Nephron (organoid): ENCODE measurements around the gene IPO4.

ENCODE experiments used
- H3K27ac Mint-ChIP-seq, 3 experiments: 2 replicates each; pipeline ENCODE4 v1.8.0; 2020; ENCODE audit warnings: mixed read lengths in 3 of 3, mild to moderate bottlenecking in 2 of 3, moderate library complexity in 1 of 3
- H3K27me3 Mint-ChIP-seq: 2 replicates; pipeline ENCODE4 v1.8.0; 2021; ENCODE audit warnings: low read depth, mild to moderate bottlenecking, moderate library complexity, mixed read lengths
- H3K36me3 Mint-ChIP-seq: 2 replicates; pipeline ENCODE4 v1.8.0; 2020; ENCODE audit warnings: low read depth, mixed read lengths
- H3K4me1 Mint-ChIP-seq: 2 replicates; pipeline ENCODE4 v1.8.0; 2020; ENCODE audit warnings: mixed read lengths
- H3K4me3 Mint-ChIP-seq, 3 experiments: 2 replicates each; pipeline ENCODE4 v1.8.0; 2020; ENCODE audit warnings: mild to moderate bottlenecking in 3 of 3, mixed read lengths in 3 of 3, moderate library complexity in 2 of 3
- H3K9me3 Mint-ChIP-seq: 2 replicates; pipeline ENCODE4 v1.8.0; 2020; ENCODE audit warnings: mixed read lengths
- CTCF ChIP-seq, 3 experiments: fragments of 200-600 bp; sonication (generic); IDR thresholded peaks; one replicate each; pipeline ENCODE4 v1.5.0; 2021; ENCODE audit warnings: antibody characterized with exemption in 3 of 3; ENCODE audit not compliant: unreplicated experiment in 3 of 3

The IPO4 gene

DNA sequence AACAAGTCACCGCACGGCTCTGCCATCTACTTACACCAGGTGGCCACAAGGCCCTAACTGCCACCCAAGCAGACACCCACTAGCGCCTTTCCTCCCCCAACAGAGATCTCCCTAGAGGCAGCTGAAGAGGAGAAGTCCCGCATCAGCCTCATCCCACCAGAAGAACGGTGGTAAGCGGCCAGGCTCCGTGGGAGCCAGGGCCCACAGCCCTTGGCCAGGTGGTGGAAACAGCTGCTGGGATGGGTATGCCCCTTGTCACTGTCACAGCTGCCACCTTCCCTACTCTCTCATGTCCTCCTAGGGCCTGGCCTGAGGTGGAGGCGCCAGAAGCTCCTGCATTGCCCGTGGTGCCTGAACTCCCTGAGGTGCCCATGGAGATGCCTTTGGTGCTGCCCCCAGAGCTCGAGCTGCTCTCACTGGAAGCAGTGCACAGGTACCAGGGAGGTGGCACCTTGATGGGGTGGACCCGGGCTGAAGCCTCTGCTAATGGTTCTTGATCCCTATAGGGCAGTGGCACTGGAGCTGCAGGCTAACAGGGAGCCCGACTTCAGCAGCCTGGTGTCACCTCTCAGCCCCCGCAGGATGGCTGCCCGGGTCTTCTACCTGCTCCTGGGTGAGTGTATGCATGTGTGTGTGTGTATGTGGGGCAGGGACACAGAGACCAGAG is 9.2 kb downstream of the IPO4 start:
- Mint-ChIP-seq H3K4me3 (peak overlapping the region in 1 of 3 experiments; percentile 11), H3K27me3 (no peaks in the 10 kb centered on the region), H3K36me3 (peaks cover 48% of the 10 kb centered on the region), H3K27ac (peak overlapping the region; percentile 97 to 98 (median 97)), H3K9me3 (no peaks in the 10 kb centered on the region), H3K4me1 (peaks cover 10% of the 10 kb centered on the region)
- TF ChIP-seq CTCF (IDR thresholded peaks at IDR 0.05; ENCODE audit: unreplicated experiment in 3 of 3), result no peak

DNA sequence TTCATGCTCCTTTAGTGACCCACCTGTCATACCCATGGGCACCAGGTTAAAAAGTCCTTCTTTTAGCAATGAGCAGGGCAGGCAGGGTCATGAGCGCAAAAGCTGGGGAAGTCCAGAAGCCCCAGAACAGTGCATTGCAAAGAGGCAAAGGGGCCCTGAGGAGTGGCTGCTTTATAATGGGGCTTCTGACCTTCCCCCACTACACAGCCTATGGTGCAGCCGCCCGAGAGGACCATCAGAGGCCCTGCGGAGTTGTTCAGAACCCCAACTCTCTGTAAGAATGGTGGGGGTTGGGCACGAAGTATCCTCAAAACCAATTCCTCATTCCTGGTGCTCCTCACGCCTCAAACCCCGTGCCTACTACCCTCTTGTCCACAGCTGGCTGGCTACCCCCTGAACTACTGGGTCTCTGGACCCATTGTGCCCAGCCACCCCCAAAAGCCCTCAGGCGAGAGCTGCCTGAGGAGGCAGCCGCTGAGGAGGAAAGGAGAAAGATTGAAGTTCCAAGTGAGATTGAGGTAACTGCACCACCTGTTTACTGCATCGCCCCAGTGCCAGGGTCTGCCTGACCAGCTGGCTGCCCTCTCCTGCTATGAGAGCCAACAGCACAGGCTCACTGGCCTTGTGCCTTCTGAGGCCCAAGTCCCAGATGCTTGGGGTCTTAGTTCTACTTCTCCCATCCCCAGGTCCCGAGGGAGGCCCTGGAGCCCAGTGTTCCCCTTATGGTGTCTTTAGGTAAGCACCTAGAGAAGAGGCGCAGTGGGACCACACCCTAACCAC is 10.0 kb downstream of the IPO4 start:
- H3K27me3 Mint-ChIP-seq, result no peaks in the 10 kb centered on the region
- peaks cover 49% of the 10 kb centered on the region for H3K36me3 Mint-ChIP-seq
- no peak for TF ChIP-seq CTCF (IDR thresholded peaks at IDR 0.05; ENCODE audit: unreplicated experiment in 3 of 3)
- H3K9me3 Mint-ChIP-seq, result no peaks in the 10 kb centered on the region
- peak overlapping the region; percentile 97 to 98 (median 97) for H3K27ac Mint-ChIP-seq
- H3K4me1 Mint-ChIP-seq, result peaks cover 10% of the 10 kb centered on the region
- H3K4me3 Mint-ChIP-seq, result no peak overlapping the region

DNA sequence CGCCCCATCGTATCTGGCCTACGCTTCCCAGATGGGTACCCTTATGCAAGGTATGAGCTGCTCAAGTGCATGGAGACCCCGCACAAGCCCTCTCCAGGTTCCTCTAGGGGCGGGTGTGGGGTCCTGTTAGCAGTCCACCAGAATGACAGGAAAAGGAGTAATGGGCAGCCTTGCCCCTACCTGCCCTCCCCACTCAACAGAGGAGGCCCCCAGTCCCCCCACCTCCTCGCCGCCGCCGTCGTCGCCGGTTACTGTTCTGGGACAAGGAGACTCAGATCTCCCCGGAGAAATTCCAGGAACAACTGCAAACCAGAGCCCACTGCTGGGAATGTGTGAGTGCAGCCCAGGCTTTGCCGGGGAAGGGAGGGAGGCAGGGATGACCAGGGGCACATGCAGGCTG is 10.7 kb downstream of the IPO4 start:
- Mint-ChIP-seq H3K27ac (no peak overlapping the region), H3K4me3 (no peak overlapping the region), H3K4me1 (peaks cover 10% of the 10 kb centered on the region), H3K36me3 (peaks cover 52% of the 10 kb centered on the region), H3K27me3 (no peaks in the 10 kb centered on the region), H3K9me3 (no peaks in the 10 kb centered on the region)
- no peak for TF ChIP-seq CTCF (IDR thresholded peaks at IDR 0.05; ENCODE audit: unreplicated experiment in 3 of 3)

DNA sequence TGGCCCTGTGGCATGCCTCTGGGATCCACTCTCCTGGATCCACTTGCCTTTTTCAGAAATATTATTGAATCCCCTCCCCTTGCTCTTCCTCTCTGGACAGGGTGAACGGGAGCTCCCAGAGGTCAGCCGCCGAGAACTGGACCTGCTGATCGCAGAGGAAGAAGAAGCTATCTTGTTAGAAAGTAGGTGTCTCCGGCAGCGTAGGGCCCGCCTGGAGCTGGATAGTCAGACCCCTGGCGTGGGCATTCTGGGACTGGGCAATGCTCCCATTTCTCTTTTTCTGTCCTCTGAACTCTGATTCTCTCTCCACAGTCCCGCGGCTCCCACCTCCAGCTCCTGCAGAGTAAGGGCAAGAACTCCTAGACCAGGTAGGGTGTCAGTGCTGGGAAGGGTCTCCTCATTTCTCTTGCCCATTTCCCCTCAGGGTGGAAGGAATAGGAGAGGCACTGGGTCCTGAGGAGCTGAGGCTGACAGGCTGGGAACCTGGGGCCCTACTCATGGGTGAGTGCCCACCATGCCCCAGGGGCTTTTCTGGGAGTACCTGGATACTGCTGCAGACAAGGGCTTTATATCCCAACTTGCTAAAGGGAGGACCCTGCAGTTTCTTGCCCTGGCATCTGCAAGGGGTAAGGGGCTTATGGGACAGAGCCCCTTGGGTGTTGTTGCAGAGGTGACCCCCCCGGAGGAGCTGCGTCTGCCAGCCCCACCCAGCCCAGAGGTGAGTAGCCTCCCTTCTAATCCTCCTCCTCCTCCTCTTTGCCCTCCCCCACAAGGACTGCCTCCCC is 11.4 kb downstream of the IPO4 start:
- Mint-ChIP-seq H3K9me3 (no peaks in the 10 kb centered on the region), H3K36me3 (peaks cover 46% of the 10 kb centered on the region), H3K4me1 (peaks cover 10% of the 10 kb centered on the region), H3K27me3 (no peaks in the 10 kb centered on the region), H3K27ac (peak overlapping the region in 1 of 3 experiments; percentile 19), H3K4me3 (no peak overlapping the region)
- no peak for TF ChIP-seq CTCF (IDR thresholded peaks at IDR 0.05; ENCODE audit: unreplicated experiment in 3 of 3)

DNA sequence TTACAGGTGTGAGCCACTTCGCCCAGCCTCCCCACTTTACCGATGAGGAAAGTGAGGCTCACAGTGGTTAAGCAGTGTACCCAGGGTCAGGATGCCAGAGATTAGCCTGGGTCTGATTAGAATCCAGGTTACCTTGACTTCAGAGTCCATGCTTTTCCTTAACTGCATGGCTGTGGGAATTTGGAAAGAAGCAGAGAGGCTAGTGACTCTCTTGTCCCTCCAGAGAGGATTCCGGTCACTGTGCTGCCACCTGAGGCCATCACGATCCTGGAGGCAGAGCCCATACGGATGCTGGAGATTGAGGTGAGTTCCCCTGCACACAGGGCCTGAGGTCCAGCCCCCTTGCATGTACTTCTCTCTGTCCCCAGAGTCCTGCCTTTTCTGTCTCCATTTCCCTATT is 12.0 kb downstream of the IPO4 start:
- no peak for TF ChIP-seq CTCF (IDR thresholded peaks at IDR 0.05; ENCODE audit: unreplicated experiment in 3 of 3)
- no peaks in the 10 kb centered on the region for H3K27me3 Mint-ChIP-seq
- H3K36me3 Mint-ChIP-seq, result peaks cover 41% of the 10 kb centered on the region
- H3K4me1 Mint-ChIP-seq, result peaks cover 10% of the 10 kb centered on the region
- H3K27ac Mint-ChIP-seq, result no peak overlapping the region
- no peaks in the 10 kb centered on the region for H3K9me3 Mint-ChIP-seq
- no peak overlapping the region for H3K4me3 Mint-ChIP-seq
